LHCN-M2 (cell line): ENCODE results near the gene CLCN6. TPM values are rescaled to one million over a fixed set of nuclear protein-coding genes. Genes with fewer than 3 reads are reported as not detected.

Experiments used
- DNase-seq: peaks from one replicate; pipeline ENCODE4 v3.0.0-alpha.2; 2012; ENCODE audit warnings: low read depth
- total RNA-seq: library from RNA; depleted of rRNA; stranded (reverse); fragments of >200 nt; gene quantifications from 2 replicates; pipeline ENCODE4 v1.2.3, GENCODE V29; 2014

CLCN6 gene
- total RNA-seq, 1 experiment from 2014 or later: 10.7 TPM

DNA sequence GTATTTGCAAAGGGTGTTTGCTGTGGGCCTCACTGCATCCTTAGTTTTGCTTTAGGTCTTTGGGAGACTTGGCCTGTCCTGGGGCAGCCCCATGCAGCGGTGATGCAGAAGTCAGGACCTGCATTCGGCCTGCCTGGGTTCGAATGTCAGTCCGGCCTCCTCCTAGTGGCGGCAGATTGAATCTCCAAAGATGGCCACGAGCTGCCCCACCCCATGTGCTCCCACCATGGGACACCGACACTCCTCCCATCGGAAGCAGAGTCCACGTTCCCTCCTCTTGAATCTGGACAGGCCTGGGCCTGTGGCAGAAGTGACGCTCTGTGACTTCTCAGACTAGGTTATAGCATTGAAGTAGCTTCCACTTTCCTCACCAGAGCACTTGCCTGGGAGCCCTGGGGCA, 69.1 kb downstream of the CLCN6 start:
- DNase-seq: no peak

GRCh38 chr1:11877074-11877473, 71.1 kb downstream of the CLCN6 start:
- no peak for DNase-seq

DNA sequence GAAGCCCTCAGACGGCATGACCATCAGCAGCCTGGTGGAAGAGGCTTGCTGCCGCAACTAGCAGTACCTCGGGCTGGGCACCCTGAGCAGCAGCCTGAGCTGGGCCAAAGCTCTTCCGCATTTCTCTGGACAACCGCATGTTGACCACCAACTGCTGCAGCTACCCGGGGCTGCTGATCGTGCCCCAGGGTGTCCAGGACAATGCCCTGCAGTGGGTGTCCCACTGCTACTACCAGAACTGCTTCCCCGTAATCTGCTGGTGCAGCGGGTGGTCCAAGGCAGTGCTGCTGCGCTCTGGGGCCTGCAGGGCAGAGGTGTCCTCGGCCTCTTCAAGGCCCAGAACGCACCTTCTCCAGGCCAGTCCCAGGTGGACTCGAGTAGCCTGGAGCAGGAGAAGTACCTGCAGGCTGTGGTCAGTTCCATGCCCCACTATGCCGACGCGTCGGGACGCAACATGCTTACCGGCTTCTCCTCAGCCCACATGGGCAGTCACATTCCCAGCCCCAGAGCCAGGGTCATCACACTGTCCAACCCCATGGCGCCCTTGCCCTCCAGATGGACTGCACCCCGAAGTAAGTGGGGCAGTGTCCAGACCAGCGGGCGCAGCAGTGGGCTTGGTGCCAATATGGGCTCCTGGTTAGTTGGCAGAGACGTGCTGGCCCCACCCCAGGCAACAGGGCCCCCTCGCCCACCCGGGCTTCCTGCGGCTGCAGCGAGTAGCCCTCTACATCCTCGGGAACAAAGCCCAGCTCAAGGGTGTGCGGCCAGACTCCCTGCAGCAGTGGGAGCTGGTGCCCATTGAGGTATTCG, 72.3 kb downstream of the CLCN6 start:
- no peak for DNase-seq

DNA sequence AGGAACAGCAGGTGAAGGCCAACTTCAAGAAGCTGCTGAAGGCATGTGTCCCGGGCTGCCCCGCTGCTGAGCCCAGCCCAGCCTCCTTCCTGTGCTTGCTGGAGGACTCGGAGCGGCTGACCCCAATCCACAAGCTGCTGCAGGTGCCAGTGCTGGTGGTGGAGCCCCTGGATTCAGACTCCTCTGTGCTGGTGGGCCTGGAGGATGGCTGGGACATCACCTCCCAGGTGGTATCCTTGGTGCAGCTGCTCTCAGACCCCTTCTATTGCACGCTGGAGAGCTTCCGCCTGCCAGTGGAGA, 72.8 kb downstream of the CLCN6 start:
- DNase-seq: no peak

DNA sequence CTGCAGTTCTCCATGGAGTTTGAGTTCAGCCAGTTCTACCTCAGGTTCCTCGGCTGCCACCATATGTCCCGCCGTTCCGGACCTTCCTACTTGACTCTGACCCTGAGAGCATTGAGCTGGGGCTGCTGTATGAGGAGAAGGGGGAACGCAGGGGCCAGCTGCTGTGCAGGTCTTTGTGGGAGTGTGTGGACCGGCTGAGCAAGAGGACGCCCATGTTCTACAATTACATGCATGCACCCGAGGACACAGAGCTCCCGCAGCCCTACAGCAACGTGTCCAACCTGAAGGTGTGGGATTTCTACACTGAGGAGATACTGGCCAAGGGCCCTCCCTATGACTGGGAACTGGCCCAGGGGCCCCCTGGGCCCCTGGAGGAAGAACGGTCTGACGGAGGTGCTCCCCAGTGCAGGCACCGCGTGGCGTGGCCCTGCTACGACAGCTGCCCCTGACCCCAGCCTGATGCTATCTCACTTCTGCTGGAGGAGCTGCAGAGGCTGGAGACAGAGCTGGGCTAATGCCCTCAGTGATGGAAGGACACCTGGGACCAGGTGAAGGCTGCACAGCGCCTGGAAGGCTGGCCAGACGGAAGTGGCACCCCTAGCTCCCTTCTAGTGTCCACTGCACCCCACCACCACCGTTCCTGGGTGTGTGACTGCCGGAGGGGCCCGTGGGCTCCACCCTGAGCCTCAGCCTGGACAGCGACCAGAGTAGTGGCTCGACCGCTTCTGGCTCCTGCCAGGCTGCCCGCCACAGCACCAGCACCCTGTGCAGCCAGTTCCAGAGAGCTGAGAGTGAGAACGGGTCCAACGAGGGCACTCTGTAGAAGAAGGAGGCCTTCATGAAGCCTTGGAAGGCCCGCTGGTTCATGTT, 73.6 kb downstream of the CLCN6 start:
- DNase-seq: no peak

- DNase-seq: no peak
Observed at GRCh38 chr1:11880181-11880575, 74.2 kb downstream of the CLCN6 start.

DNA sequence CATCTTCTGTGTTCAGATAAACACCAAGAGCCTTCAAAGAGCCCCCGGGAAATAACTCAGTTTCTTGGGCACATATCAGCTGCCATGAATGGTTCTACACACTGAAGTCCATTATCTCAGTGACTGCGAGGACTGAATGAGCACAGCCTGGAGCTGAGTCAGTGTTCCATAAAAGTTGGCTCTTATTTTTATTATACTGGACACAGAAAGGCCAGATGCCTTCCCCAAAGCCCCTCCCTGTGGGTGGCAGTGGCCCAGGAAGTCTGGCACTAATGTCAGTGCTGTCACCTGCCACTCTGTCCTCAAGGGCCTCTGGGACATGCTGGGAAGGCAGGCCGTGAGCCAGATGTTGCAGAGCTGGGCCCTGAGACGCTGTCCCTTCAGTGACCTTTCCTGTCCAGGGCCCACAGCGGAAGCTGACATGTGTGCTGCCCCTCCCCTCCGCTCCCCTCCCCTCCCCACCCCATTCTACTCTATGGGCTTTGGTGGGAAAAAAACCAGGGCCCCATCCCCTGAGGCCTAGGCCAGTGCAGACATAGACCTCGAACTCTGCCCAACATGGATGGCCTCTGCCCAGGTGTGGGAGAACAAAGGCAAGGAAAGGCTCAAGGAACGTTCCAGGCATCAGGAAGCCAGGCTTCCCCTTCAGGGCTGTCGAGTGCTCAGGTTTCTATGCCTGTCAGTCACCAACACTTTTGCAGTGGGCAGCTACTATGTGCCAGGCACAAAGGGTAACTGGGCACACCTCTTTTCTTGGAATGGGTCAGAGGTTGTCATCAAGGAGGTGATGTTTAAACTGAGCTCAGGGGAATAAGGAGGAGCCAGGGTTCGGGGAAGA, 75.1 kb downstream of the CLCN6 start:
- DNase-seq: no peak

DNA sequence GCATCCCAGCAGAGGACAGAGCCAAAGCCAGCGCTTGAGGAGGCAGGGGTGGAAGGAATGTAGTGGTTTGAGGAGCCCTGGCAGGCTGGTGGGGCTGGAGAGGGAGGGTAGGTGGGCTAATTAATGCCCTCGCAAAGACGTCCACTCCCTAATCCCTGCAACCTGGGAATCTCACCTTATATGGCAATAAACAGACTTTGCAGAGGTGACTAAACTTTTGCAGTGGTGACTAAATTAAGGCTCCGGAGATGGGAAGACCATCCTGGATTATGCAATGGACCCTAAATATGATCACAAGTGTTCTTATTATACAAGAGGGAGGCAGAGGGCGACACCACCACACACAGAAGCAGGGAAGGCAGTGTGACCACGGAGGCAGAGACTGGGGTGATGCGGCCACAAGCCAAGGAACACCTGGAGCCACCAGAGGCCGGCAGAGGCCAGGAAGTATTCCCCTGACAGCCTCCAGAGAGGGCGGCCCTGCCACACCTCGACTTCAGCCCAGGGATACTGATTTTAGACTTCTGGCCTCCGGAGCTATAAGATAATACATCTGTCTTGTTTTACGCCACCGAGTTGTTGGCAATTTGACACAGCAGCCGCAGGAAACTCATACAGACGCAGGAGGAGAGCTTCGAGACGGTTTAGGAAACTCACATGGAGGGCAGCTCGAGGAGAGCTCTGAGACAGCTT, 75.9 kb downstream of the CLCN6 start:
- no peak for DNase-seq

DNA sequence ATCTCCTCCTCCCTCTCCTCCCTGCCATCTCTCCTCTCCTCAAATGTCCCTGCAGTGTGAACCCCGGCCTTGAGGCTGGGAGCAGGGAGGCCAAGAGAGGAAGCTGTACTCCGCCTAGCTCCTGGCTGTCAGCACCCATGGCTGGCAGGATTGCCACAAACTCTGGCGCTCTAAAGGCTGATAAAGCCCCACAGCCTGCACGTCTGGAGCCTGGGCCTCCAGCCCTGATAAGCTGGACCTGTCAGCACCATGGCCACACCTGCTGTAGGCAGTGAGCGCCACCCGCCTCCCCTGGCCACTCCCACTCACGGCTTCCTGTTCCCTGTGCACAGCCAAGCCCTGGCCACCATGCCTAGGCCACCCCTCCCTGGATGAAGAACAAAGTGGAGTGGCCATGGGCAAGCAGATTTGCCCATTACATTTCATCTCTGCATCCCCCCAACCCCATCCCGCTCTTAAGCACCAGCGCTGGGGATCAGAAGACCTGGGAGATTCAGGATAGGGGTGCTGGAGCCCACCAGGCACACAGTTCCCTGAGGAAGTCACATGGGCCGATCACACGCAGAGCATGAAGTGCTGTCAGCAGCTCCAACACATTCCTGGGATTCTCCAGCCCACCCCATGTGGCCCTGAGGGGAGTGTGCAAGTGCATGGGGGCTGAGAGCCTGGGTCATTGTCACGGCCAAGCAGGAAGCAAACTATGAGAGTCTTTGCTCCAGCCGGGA, 77.0 kb downstream of the CLCN6 start:
- no peak for DNase-seq

DNA sequence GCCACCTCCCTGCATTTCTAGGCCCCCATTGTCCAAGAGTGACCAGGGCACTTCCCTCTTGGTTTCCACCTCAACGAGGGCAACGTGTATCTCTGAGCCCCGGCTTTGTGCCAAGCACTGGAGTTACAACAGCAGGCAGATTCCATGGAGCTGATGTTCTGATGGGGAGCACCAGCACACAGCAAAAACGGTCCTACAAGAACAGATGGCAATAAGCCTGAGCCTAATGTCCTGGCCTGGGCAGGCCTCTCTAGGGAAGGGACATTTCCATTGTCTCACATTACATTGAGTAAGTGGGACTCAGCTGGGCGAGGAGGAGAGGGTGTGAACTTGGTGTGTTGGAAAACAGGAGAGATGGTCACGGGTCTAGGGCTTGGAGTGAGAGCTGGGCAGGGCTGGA, 79.9 kb downstream of the CLCN6 start:
- DNase-seq: no peak

GRCh38 chr1:11886986-11887665, 81.1 kb downstream of the CLCN6 start:
- DNase-seq: no peak

GRCh38 chr1:11887666-11888007, 81.6 kb downstream of the CLCN6 start:
- no peak for DNase-seq

- DNase-seq: no peak
Observed at GRCh38 chr1:11888206-11888876, 82.3 kb downstream of the CLCN6 start.

DNA sequence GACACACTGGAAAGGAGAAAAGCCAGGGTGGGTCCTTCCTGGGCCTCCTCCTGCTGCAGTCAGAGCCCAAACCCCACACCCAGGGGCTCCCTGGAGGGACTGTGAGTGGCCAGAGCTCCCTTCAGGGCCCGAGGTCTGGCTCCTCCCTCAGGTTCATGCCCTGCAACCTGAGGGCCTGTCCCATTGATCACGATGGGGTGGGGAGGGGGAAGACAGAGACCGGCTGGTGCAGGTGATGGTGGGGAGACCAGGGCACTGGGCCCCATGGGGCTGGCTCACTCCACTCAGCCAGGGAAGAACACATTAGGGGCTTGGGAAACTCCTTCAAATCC, 82.9 kb downstream of the CLCN6 start:
- no peak for DNase-seq

- DNase-seq: no peak
Observed at GRCh38 chr1:11891433-11892186, 85.6 kb downstream of the CLCN6 start.
